ENCODE measurements around the gene MESP2.

The MESP2 gene

DNA sequence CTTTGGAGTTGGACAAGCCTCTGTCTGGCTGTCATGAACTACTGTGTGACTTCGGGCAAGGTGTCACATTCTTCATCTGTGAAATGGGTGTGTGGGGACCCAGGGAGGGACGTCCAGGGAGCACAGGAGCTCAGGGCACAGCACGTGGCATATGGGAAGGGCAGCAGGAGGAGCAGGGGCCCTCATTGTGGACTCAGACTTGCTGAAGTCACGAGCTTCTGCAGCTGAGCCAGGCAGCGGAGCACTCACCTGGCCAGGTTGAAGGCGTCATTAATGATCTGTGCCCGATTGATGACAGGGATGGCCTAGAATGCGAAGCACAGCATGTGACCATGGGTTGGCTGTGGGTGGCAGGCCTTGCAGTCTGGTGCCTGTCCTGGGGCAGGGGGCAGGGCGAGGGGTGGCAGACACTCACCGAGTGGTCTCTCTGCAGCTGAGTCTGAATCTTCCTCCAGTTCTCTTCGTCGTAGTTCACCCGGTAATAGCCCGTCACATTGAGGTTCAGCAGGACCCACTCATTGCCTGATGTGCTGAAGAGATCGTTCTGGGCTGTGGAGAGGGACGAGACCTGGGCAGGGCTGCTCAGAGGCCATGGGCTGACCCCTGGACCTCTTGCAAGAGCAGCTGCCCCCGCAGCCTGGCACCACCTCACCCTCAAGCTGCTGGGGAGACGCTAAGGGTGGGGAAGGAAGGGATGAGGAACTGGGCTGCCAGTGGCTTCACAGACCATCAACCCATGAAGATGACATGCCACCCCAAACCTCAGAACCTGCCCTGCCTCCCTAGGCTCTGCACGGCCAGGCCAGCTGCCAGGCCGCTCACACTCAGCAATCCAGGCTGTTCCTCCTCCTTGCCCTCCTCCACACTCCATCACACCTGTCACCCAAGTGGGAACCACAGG, 23.1 kb downstream of the MESP2 start:
- Histone ChIP-seq H3K9me3 (ENCODE audit: control insufficient read depth, insufficient read depth, low read length) (no peaks in the 10 kb centered on the region), H3K4me2 (ENCODE audit: low read length) (no peak overlapping the region), H3K9me2 (replicated peaks; ENCODE audit: control insufficient read depth, low read length) (no peaks in the 10 kb centered on the region), H3K27ac (ENCODE audit: low read depth, low read length) (no peak overlapping the region), H4K20me1 (ENCODE audit: control insufficient read depth, insufficient read depth, low read depth, low read length) (no peaks in the 10 kb centered on the region), H3K79me2 (ENCODE audit: control insufficient read depth, low read length) (no peaks in the 10 kb centered on the region), H3K4me1 (ENCODE audit: control insufficient read depth, low read length) (no peaks in the 10 kb centered on the region), H3K27me3 (ENCODE audit: control insufficient read depth, low read length) (peaks cover 3% of the 10 kb centered on the region; the same call in 1 of the 2 replicates), H3F3A (ENCODE audit: control insufficient read depth, insufficient read depth) (no peaks in the 10 kb centered on the region), H3K4me3 (ENCODE audit: low read length) (no peak overlapping the region), H3K36me3 (ENCODE audit: control insufficient read depth, low read length) (no peaks in the 10 kb centered on the region)
- no peak for TF ChIP-seq EZH2phosphoT487 (IDR thresholded peaks at IDR 0.05; ENCODE audit: borderline replicate concordance, low read length)
- TF ChIP-seq, protein P1, sequence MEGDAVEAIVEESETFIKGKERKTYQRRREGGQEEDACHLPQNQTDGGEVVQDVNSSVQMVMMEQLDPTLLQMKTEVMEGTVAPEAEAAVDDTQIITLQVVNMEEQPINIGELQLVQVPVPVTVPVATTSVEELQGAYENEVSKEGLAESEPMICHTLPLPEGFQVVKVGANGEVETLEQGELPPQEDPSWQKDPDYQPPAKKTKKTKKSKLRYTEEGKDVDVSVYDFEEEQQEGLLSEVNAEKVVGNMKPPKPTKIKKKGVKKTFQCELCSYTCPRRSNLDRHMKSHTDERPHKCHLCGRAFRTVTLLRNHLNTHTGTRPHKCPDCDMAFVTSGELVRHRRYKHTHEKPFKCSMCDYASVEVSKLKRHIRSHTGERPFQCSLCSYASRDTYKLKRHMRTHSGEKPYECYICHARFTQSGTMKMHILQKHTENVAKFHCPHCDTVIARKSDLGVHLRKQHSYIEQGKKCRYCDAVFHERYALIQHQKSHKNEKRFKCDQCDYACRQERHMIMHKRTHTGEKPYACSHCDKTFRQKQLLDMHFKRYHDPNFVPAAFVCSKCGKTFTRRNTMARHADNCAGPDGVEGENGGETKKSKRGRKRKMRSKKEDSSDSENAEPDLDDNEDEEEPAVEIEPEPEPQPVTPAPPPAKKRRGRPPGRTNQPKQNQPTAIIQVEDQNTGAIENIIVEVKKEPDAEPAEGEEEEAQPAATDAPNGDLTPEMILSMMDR (IDR thresholded peaks at IDR 0.05; ENCODE audit: low read depth, low read length, poor library complexity, severe bottlenecking): no peak

DNA sequence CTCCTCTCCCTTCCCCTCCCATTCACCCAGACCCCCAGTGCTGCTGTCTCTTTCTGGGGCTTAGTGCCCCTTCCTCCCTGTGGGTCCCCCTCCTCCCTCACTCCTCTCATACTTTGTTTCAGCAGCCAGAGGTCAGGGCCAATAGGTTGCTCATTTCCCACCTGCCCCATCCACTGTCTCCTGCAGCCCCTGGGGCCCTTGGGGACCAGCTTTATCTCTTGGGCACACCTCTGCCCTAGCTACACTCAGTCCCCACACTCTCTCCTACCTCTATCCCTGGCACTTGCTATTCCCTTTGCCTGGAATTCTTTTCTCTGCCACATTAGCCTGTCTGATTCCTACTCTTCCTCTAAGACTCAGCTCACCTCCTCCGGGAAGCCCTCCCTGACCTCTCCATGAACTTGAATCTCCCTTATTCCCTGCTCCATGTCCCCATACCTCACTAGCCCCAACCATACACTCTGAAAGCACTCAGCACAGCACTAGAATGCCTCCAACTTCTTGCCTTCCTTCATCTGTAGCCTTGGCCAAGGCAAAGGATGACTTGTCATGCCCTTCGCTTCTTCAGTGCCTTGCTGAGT, 23.9 kb downstream of the MESP2 start:
- Histone ChIP-seq H3K79me2 (ENCODE audit: control insufficient read depth, low read length) (no peaks in the 10 kb centered on the region), H3F3A (ENCODE audit: control insufficient read depth, insufficient read depth) (no peaks in the 10 kb centered on the region), H4K20me1 (ENCODE audit: control insufficient read depth, insufficient read depth, low read depth, low read length) (no peaks in the 10 kb centered on the region), H3K9me3 (ENCODE audit: control insufficient read depth, insufficient read depth, low read length) (no peaks in the 10 kb centered on the region), H3K4me1 (ENCODE audit: control insufficient read depth, low read length) (no peaks in the 10 kb centered on the region), H3K4me3 (ENCODE audit: low read length) (no peak overlapping the region), H3K9me2 (replicated peaks; ENCODE audit: control insufficient read depth, low read length) (no peaks in the 10 kb centered on the region), H3K27ac (ENCODE audit: low read depth, low read length) (no peak overlapping the region), H3K27me3 (ENCODE audit: control insufficient read depth, low read length) (peaks cover 3% of the 10 kb centered on the region; the same call in 1 of the 2 replicates), H3K4me2 (ENCODE audit: low read length) (no peak overlapping the region), H3K36me3 (ENCODE audit: control insufficient read depth, low read length) (no peaks in the 10 kb centered on the region)
- TF ChIP-seq, protein P1 (IDR thresholded peaks at IDR 0.05; ENCODE audit: low read depth, low read length, poor library complexity, severe bottlenecking): no peak
- TF ChIP-seq EZH2phosphoT487 (IDR thresholded peaks at IDR 0.05; ENCODE audit: borderline replicate concordance, low read length): no peak

DNA sequence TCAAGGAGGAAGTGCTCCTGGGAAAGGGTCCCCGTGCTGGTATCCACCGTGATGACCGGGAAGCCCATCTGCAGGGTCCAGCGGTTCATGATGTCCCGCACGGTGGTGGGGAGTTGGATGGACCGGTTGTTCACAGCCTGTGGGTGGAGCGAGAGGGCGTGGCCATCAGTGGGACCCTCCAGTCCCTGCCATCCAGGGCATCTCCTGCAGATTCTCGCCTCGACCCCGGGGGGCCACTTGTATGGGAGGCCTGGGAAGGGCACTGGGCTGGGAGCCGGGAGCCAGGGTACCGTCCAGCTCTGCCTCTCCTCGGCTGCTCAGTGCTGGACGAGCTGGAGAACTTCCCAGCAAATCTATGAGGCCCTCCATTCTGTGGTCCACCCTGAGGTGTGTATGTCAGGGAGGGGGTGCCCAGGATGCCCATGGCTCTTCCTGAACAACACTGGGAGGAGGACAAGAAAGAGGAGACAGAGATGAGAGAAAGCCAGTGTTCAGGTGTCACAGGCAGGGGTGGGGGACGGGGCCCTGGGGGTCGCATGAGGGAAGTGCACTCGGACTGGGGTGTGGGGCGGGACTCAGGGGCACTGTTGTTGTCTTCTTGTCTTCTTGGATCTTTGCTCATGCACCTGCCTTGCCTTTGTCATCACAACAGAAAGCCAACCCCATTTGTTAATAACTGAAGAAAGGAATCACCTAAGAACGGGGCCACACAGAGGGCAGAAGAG, 25.5 kb downstream of the MESP2 start:
- Histone ChIP-seq H3K27ac (ENCODE audit: low read depth, low read length) (no peak overlapping the region), H3K9me3 (ENCODE audit: control insufficient read depth, insufficient read depth, low read length) (no peaks in the 10 kb centered on the region), H3K27me3 (ENCODE audit: control insufficient read depth, low read length) (no peaks in the 10 kb centered on the region), H3K36me3 (ENCODE audit: control insufficient read depth, low read length) (no peaks in the 10 kb centered on the region), H3F3A (ENCODE audit: control insufficient read depth, insufficient read depth) (no peaks in the 10 kb centered on the region), H3K4me1 (ENCODE audit: control insufficient read depth, low read length) (no peaks in the 10 kb centered on the region), H3K4me3 (ENCODE audit: low read length) (no peak overlapping the region), H4K20me1 (ENCODE audit: control insufficient read depth, insufficient read depth, low read depth, low read length) (no peaks in the 10 kb centered on the region), H3K4me2 (ENCODE audit: low read length) (no peak overlapping the region), H3K79me2 (ENCODE audit: control insufficient read depth, low read length) (no peaks in the 10 kb centered on the region), H3K9me2 (replicated peaks; ENCODE audit: control insufficient read depth, low read length) (no peaks in the 10 kb centered on the region)
- TF ChIP-seq EZH2phosphoT487 (IDR thresholded peaks at IDR 0.05; ENCODE audit: borderline replicate concordance, low read length): no peak
- TF ChIP-seq, protein P1 (IDR thresholded peaks at IDR 0.05; ENCODE audit: low read depth, low read length, poor library complexity, severe bottlenecking): no peak

Data from DOHH2 (cell line).